PC-9 (cell line): ENCODE data around the gene MRPL12.

Source experiments
- CTCF ChIP-seq: fragments of 200-600 bp; sonication (generic); conservative IDR thresholded peaks from 2 replicates; pipeline ENCODE4 v1.6.1; 2017; ENCODE audit warnings: mixed run types, antibody characterized with exemption, mild to moderate bottlenecking, moderate library complexity
- EZH2 ChIP-seq: fragments of 200-600 bp; sonication (generic); IDR thresholded peaks from 2 replicates; pipeline ENCODE4 v1.8.0; 2017; ENCODE audit warnings: antibody characterized with exemption, low read depth

GRCh38 chr17:81717049-81717765, 14.0 kb downstream of the MRPL12 start:
- TF ChIP-seq CTCF (no peak), EZH2 (no peak)
